GM21717 (cell line): ENCODE measurements around the gene PSMD12.
"Not testable (repeated sequence)": the region's sequence is repeated elsewhere in the genome, so short reads cannot be mapped to it uniquely, and the experiment has no call there.

Experiments used
- ATAC-seq: cut with Tn5 transposase; IDR thresholded peaks from one replicate; pipeline ENCODE4 v1.9.1; 2021; ENCODE audit warnings: mild to moderate bottlenecking, moderate library complexity; ENCODE audit not compliant: unreplicated experiment

The PSMD12 gene

GRCh38 chr17:67388536-67388935 is 22.2 kb upstream of the PSMD12 start:
- ATAC-seq, result not testable (repeated sequence)

- no peak for ATAC-seq
Measured at GRCh38 chr17:67386965-67387551, 20.7 kb upstream of the PSMD12 start.

- no peak for ATAC-seq
Measured at GRCh38 chr17:67385122-67385988, 19.0 kb upstream of the PSMD12 start.

GRCh38 chr17:67381929-67382257 is 15.5 kb upstream of the PSMD12 start:
- ATAC-seq, result no peak

GRCh38 chr17:67379251-67379630 is 12.9 kb upstream of the PSMD12 start:
- no peak for ATAC-seq

- ATAC-seq, result no peak
Measured at GRCh38 chr17:67378454-67379250, 12.3 kb upstream of the PSMD12 start.

- peak; percentile 22 for ATAC-seq
Measured at GRCh38 chr17:67377488-67378453, 11.4 kb upstream of the PSMD12 start.

- peak; percentile 74 for ATAC-seq
Measured at GRCh38 chr17:67376737-67377487, 10.5 kb upstream of the PSMD12 start, which contains the start of gene PITPNC1. Gene PITPNC1 (plus strand): TSS chr17:67377281.

GRCh38 chr17:67376415-67376736 is 10.0 kb upstream of the PSMD12 start:
- ATAC-seq, result no peak

- ATAC-seq, result no peak
Measured at GRCh38 chr17:67375716-67376115, 9.3 kb upstream of the PSMD12 start.

- no peak for ATAC-seq
Measured at GRCh38 chr17:67375054-67375427, 8.7 kb upstream of the PSMD12 start.

GRCh38 chr17:67374329-67375053 is 8.1 kb upstream of the PSMD12 start:
- peak; percentile 37 for ATAC-seq

- no peak for ATAC-seq
Measured at GRCh38 chr17:67372751-67373150, 6.4 kb upstream of the PSMD12 start.

- ATAC-seq, result no peak
Measured at GRCh38 chr17:67369676-67370075, 3.3 kb upstream of the PSMD12 start.

- peak; percentile 28 for ATAC-seq
Measured at GRCh38 chr17:67365738-67366192, 612 bp downstream of the PSMD12 start.

GRCh38 chr17:67364847-67365737 is 1.3 kb downstream of the PSMD12 start:
- ATAC-seq, result no peak

- no peak for ATAC-seq
Measured at GRCh38 chr17:67362173-67362572, 4.2 kb downstream of the PSMD12 start.

- no peak for ATAC-seq
Measured at GRCh38 chr17:67360880-67361279, 5.5 kb downstream of the PSMD12 start.
